Thyroid gland (tissue), 4 donors: ENCODE data around the gene POU2AF1. TPM values are rescaled to one million over a fixed set of nuclear protein-coding genes. Genes with fewer than 3 reads are reported as not detected.

ENCODE experiments used
- DNase-seq, 2 donors: peaks; one replicate each; pipeline ENCODE4 v3.0.0-alpha.2; 2019
- H3K27ac ChIP-seq, 3 donors: fragments of 200-600 bp; sonication (generic); 1 replicate in 2 of 3; 2 replicates in 1 of 3; pipeline ENCODE4 v1.5.1; 2016 to 2019; ENCODE audit warnings: mild to moderate bottlenecking in 1 of 3, moderate library complexity in 1 of 3
- H3K27me3 ChIP-seq: fragments of 200-600 bp; sonication (generic); one replicate; pipeline ENCODE4 v1.5.1; 2019
- H3K36me3 ChIP-seq, 2 donors: fragments of 200-600 bp; sonication (generic); one replicate each; pipeline ENCODE4 v1.5.1; 2016 to 2019
- H3K4me1 ChIP-seq, 2 donors: fragments of 200-600 bp; sonication (generic); one replicate each; pipeline ENCODE4 v1.5.1; 2017 to 2019
- H3K4me3 ChIP-seq, 3 donors: fragments of 200-600 bp; sonication (generic); replicated peaks in 1 of 3; 1 replicate in 2 of 3; 2 replicates in 1 of 3; pipeline ENCODE4 v1.5.1; 2016; ENCODE audit warnings: mild to moderate bottlenecking in 1 of 3
- H3K9me3 ChIP-seq: fragments of 200-600 bp; sonication (generic); one replicate; pipeline ENCODE4 v1.5.1; 2017
- POLR2A ChIP-seq, 2 donors: fragments of 450-650 bp; IDR thresholded peaks; one replicate each; pipeline ENCODE4 v1.6.1; 2017; ENCODE audit warnings: antibody characterized with exemption in 2 of 2, mild to moderate bottlenecking in 2 of 2, moderate library complexity in 1 of 2
- WGBS, 2 donors: methylation state at CpG; one replicate each; pipeline ENCODE4 v1.1.5; 2017; 5-methylcytosine and 5-hydroxymethylcytosine counted together
- intact Hi-C: fragments of 100-400 bp; cut with DNase I; formaldehyde crosslinking; loops from one replicate; pipeline ENCODE4 v1.15.1; 2023
- total RNA-seq, 4 donors: library from RNA; depleted of rRNA; stranded (reverse); fragments of >200 nt; gene quantifications; one replicate each; pipeline ENCODE4 v1.2.3, GENCODE V29; 2016
- TF ChIP-seq, protein P1 (sequence below), 6 experiments: fragments of 200-600 bp in 3 of 6; fragments of 450-650 bp in 3 of 6; sonication (generic) in 3 of 6; IDR thresholded peaks; one replicate each; pipeline ENCODE4 v1.5.1; 2016 to 2019; ENCODE audit warnings: antibody characterized with exemption in 6 of 6, mild to moderate bottlenecking in 2 of 6, inconsistent platforms in 1 of 6, moderate library complexity in 1 of 6

POU2AF1 gene
- total RNA-seq, 4 donors from 2014 or later, result 0.54 TPM; not detected in 3

DNA sequence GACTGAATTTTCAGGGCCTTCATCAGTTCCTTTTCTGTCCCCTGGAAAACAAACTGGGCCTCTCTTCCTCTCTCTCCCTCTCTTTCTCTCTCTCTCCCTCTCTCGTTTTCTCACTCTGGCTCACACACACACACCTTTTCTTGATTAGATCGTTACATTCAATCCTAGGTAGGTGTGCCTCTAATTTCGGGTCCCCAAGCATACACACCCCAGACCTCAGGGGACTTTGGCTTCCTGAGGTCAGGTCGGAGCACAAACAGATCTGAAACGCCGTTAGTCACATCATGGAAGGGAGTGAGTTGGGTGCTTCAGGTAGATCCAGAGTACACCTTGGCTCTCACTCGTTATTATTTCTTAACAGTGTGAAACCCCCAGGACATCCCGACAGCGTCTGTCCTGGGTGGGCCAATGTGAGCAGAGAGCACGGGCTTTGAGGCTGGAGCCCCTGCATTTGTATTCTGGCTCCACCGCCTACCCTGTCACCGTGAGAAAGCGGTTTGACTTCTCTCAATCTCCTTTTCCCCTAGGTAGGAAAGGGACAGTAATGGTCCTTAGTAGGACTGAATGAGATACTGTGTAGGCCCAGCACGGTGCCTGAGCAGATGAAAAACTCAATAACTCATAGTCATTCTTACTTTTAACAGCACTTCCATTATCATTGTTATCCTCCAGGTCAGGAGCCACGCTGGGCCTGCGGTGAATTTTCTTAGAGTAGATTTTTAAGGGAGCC is 37.3 kb upstream of the POU2AF1 start:
- Histone ChIP-seq H3K4me3 (no peak overlapping the region), H3K27me3 (no peaks in the 10 kb centered on the region), H3K36me3 (no peaks in the 10 kb centered on the region), H3K27ac (peak overlapping the region; percentile 90 to 93 (median 91)), H3K4me1 (peaks cover 40 to 58% of the 10 kb centered on the region in 2 donors), H3K9me3 (no peaks in the 10 kb centered on the region)
- intact Hi-C loops, result loop anchor here (5.0 kb wide), 1 partner anchor 114 kb away; no protein-coding TSS in a partner anchor
- DNase-seq, result no peak
- TF ChIP-seq POLR2A (IDR thresholded peaks at IDR 0.05), result no peak
- TF ChIP-seq, protein P1, sequence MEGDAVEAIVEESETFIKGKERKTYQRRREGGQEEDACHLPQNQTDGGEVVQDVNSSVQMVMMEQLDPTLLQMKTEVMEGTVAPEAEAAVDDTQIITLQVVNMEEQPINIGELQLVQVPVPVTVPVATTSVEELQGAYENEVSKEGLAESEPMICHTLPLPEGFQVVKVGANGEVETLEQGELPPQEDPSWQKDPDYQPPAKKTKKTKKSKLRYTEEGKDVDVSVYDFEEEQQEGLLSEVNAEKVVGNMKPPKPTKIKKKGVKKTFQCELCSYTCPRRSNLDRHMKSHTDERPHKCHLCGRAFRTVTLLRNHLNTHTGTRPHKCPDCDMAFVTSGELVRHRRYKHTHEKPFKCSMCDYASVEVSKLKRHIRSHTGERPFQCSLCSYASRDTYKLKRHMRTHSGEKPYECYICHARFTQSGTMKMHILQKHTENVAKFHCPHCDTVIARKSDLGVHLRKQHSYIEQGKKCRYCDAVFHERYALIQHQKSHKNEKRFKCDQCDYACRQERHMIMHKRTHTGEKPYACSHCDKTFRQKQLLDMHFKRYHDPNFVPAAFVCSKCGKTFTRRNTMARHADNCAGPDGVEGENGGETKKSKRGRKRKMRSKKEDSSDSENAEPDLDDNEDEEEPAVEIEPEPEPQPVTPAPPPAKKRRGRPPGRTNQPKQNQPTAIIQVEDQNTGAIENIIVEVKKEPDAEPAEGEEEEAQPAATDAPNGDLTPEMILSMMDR (IDR thresholded peaks at IDR 0.05), result no peak
- 90% methylated on average over 16 of the region's 16 CpGs for WGBS, 2 donors

DNA sequence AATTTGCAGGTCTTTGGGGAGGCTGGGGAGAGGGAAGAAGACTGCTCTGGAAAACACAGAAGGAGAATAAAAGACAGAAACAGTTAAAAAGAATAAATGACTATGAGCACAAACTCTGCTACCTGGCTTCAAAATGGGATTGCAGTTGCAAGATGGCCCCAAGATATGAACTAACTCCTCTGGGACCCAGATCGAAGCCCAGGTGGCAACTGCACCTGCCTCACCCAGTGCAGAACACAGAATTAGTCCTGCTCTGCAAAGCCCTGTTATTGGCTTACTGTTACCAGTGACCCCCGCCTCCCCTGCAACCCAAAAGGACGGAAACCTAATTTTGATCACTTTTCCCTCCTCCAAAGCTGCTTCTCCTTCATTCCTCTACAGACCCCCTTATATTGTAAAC is 35.9 kb upstream of the POU2AF1 start:
- Histone ChIP-seq H3K9me3 (no peaks in the 10 kb centered on the region), H3K36me3 (no peaks in the 10 kb centered on the region), H3K4me1 (peaks cover 40 to 56% of the 10 kb centered on the region in 2 donors), H3K27ac (peak overlapping the region in 1 of 3 donors; percentile 93), H3K27me3 (no peaks in the 10 kb centered on the region), H3K4me3 (no peak overlapping the region)
- TF ChIP-seq POLR2A (IDR thresholded peaks at IDR 0.05), result no peak
- TF ChIP-seq, protein P1 (IDR thresholded peaks at IDR 0.05), result no peak
- intact Hi-C loops, result loop anchor here (5.0 kb wide), 1 partner anchor 113 kb away; no protein-coding TSS in a partner anchor
- WGBS, 2 donors, result 78 to 93% methylated on average over 3 of the region's 3 CpGs
- DNase-seq, result no peak

DNA sequence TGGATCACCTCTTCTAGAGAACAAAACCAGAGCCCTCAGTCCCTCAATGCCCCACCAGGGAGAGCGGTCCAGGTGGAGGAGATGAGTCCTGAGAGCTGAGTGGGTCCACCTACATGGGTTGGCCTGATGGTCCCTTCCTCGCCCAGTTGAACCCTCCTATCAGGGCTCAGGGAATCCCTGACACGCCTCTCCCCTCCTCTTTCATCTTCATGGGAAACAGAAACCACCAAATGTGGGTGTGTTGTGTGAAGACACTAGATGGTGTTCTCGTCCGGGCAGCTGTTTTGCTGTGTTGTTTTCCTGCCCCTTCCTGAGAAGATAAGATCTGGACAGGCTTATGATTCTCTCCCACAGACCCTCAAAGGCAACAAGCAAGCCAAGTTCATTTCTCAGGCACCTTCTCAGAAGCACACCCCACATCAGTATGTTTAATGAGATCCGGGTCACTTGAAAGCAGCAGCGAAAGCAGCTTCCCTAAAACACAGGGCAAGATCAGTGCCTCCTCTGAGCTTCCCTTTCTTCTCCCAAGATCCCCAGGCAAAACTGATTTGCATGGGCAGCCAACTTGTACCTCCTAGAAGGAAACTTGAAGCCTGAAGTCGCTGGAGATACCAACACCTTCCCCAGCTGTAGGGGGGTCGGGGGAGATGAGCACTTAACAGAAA is 35.3 kb upstream of the POU2AF1 start:
- Histone ChIP-seq H3K36me3 (no peaks in the 10 kb centered on the region), H3K4me1 (peaks cover 35 to 50% of the 10 kb centered on the region in 2 donors), H3K27me3 (no peaks in the 10 kb centered on the region), H3K27ac (no peak overlapping the region), H3K9me3 (no peaks in the 10 kb centered on the region), H3K4me3 (no peak overlapping the region)
- intact Hi-C loops, result no loop called here
- no peak for TF ChIP-seq POLR2A (IDR thresholded peaks at IDR 0.05)
- TF ChIP-seq, protein P1 (IDR thresholded peaks at IDR 0.05), result no peak
- no peak for DNase-seq
- 81 to 83% methylated on average over 9 of the region's 9 CpGs for WGBS, 2 donors

DNA sequence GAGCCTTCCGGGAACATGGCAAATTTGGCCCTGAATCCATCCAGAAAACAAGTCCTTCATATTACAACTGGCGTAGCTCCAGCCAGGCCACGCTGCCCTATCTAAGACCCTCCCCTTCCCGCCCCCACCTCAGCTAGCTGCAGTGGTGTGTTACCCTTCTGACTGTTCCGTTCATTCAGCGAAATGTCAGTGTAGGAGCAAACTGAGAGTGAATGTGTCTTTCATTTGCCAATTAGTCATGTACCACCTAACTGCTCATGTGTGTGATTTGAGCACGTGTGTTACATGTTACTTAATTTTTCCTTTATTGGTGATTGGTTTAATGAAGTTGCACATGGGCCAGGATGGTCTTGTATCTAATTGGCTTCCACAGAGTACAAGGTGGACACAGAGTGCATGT is 34.8 kb upstream of the POU2AF1 start:
- no peak for DNase-seq
- Histone ChIP-seq H3K4me3 (no peak overlapping the region), H3K27me3 (no peaks in the 10 kb centered on the region), H3K27ac (no peak overlapping the region), H3K4me1 (peaks cover 31 to 45% of the 10 kb centered on the region in 2 donors), H3K36me3 (no peaks in the 10 kb centered on the region), H3K9me3 (no peaks in the 10 kb centered on the region)
- TF ChIP-seq, protein P1 (IDR thresholded peaks at IDR 0.05), result no peak
- 89 to 94% methylated on average over 7 of the region's 7 CpGs for WGBS, 2 donors
- intact Hi-C loops, result no loop called here

DNA sequence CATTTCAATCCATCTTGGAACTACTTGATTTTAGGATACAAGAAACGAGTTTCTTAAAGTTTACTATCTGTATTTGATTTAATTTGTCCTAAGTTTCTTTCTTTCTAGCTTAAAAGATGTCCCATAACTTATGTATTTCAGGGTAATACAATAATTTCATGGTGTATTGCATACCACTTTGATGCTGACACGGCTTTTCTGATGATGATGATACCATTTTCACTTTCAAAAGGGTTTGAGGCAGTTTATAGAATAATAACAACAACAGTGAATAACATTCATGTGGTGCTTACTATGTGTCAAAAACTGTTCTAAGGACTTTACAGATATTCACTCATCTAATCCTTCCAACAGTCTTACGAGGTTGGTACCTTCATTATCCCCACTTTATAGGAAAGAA is 33.2 kb upstream of the POU2AF1 start:
- WGBS, 2 donors, result 89 to 92% methylated on average over 3 of the region's 3 CpGs
- peaks cover 19 to 30% of the 10 kb centered on the region in 2 donors for H3K4me1 ChIP-seq
- DNase-seq, result no peak
- no peaks in the 10 kb centered on the region for H3K36me3 ChIP-seq
- TF ChIP-seq, protein P1 (IDR thresholded peaks at IDR 0.05), result no peak
- TF ChIP-seq POLR2A (IDR thresholded peaks at IDR 0.05), result no peak
- H3K27ac ChIP-seq, result no peak overlapping the region
- intact Hi-C loops, result no loop called here
- no peak overlapping the region for H3K4me3 ChIP-seq
- no peaks in the 10 kb centered on the region for H3K27me3 ChIP-seq
- H3K9me3 ChIP-seq, result no peaks in the 10 kb centered on the region
